HG03103 (cell line): ENCODE measurements around the gene IQCN.

Experiments used
- ATAC-seq: cut with Tn5 transposase; IDR thresholded peaks from one replicate; pipeline ENCODE4 v1.9.1; 2021; ENCODE audit warnings: low read depth; ENCODE audit not compliant: unreplicated experiment

IQCN gene

GRCh38 chr19:18307271-18307681, 33.0 kb upstream of the IQCN start:
- no peak for ATAC-seq

GRCh38 chr19:18306888-18307260, 32.6 kb upstream of the IQCN start:
- no peak for ATAC-seq

GRCh38 chr19:18306209-18306887, 32.1 kb upstream of the IQCN start:
- no peak for ATAC-seq

- ATAC-seq: no peak
These were observed 30.4 kb upstream of the IQCN start for GRCh38 chr19:18304458-18305310.

GRCh38 chr19:18304208-18304457, 29.9 kb upstream of the IQCN start:
- no peak for ATAC-seq

GRCh38 chr19:18301718-18302111, 27.5 kb upstream of the IQCN start:
- no peak for ATAC-seq

GRCh38 chr19:18300930-18301717, 26.9 kb upstream of the IQCN start:
- ATAC-seq: no peak

- ATAC-seq: no peak
These were observed 25.4 kb upstream of the IQCN start for GRCh38 chr19:18299654-18300053.

- no peak for ATAC-seq
These were observed 24.3 kb upstream of the IQCN start for GRCh38 chr19:18298601-18299000.

- ATAC-seq: no peak
These were observed 23.1 kb upstream of the IQCN start for GRCh38 chr19:18297308-18297707.

- no peak for ATAC-seq
These were observed 20.8 kb upstream of the IQCN start for GRCh38 chr19:18295034-18295451.

GRCh38 chr19:18294467-18294864, 20.2 kb upstream of the IQCN start:
- ATAC-seq: no peak

GRCh38 chr19:18293642-18294466, 19.6 kb upstream of the IQCN start:
- no peak for ATAC-seq

- no peak for ATAC-seq
These were observed 18.8 kb upstream of the IQCN start for GRCh38 chr19:18292810-18293641.

GRCh38 chr19:18292462-18292809, 18.2 kb upstream of the IQCN start:
- no peak for ATAC-seq

GRCh38 chr19:18291590-18292461, 17.6 kb upstream of the IQCN start:
- ATAC-seq: no peak

- ATAC-seq: no peak
These were observed 16.8 kb upstream of the IQCN start for GRCh38 chr19:18291019-18291524.

GRCh38 chr19:18290302-18291018, 16.2 kb upstream of the IQCN start:
- no peak for ATAC-seq
